ENCODE results near the gene C5orf52.

- TF ChIP-seq CTCF (IDR thresholded peaks at IDR 0.05; ENCODE audit: low read depth, low read length, missing input control) (no peak), RAD21 (IDR thresholded peaks at IDR 0.05) (no peak), SP1 (IDR thresholded peaks at IDR 0.05) (no peak), REST (IDR thresholded peaks at IDR 0.05) (no peak)
Measured at GRCh38 chr5:157710882-157711281, 39.5 kb downstream of the C5orf52 start.

All from liver (tissue), 3 donors.